Esophagus squamous epithelium (tissue), 5 donors: Measurements from ENCODE around the gene LSM3. TPM values are rescaled to one million over a fixed set of nuclear protein-coding genes. Genes with fewer than 3 reads are reported as not detected.
A peak's percentile ranks its signal among the peaks of the same experiment; 100 is the strongest.

ENCODE experiments used
- DNase-seq: peaks from one replicate; lab custom pipeline; 2025; lab: John Stamatoyannopoulos, UW
- H3K27ac ChIP-seq, 4 donors: fragments of 200-600 bp; sonication (generic); one replicate each; pipeline ENCODE4 v1.5.1; 2016 to 2019; ENCODE audit warnings: mild to moderate bottlenecking in 1 of 4
- H3K27me3 ChIP-seq, 4 donors: fragments of 200-600 bp; sonication (generic); 1 replicate in 3 of 4; 2 replicates in 1 of 4; pipeline versions ENCODE4 v1.5.1 to v1.6.0; 2017 to 2021; ENCODE audit warnings: antibody characterized with exemption in 1 of 4
- H3K36me3 ChIP-seq, 3 donors: fragments of 200-600 bp; sonication (generic); one replicate each; pipeline ENCODE4 v1.5.1; 2016 to 2019
- H3K4me1 ChIP-seq, 3 donors: fragments of 200-600 bp; sonication (generic); one replicate each; pipeline ENCODE4 v1.5.1; 2017 to 2019
- H3K4me3 ChIP-seq, 4 donors: fragments of 200-600 bp; sonication (generic); 1 replicate in 3 of 4; 2 replicates in 1 of 4; pipeline ENCODE4 v1.5.1; 2016 to 2019; ENCODE audit warnings: mild to moderate bottlenecking in 2 of 4, moderate library complexity in 1 of 4
- H3K9me3 ChIP-seq, 3 donors: fragments of 200-600 bp; sonication (generic); one replicate each; pipeline ENCODE4 v1.5.1; 2016 to 2019
- POLR2A ChIP-seq, 4 donors: fragments of 450-650 bp; IDR thresholded peaks; one replicate each; pipeline ENCODE4 v1.6.1; 2017; ENCODE audit warnings: antibody characterized with exemption in 4 of 4, mild to moderate bottlenecking in 4 of 4, moderate library complexity in 3 of 4
- WGBS, 2 donors: methylation state at CpG; one replicate each; pipeline ENCODE4 v1.1.5; 2018; 5-methylcytosine and 5-hydroxymethylcytosine counted together
- intact Hi-C: fragments of 100-400 bp; cut with DNase I; formaldehyde crosslinking; loops from one replicate; pipeline ENCODE4 v1.15.0; 2022
- total RNA-seq, 4 donors: library from RNA; depleted of rRNA; stranded (reverse); fragments of >200 nt; gene quantifications; one replicate each; pipeline ENCODE4 v1.1.0, GENCODE V29; 2016
- TF ChIP-seq, protein P1 (sequence below), 6 experiments: fragments of 450-650 bp in 4 of 6; fragments of 200-600 bp in 2 of 6; sonication (generic) in 2 of 6; IDR thresholded peaks; one replicate each; pipeline ENCODE4 v1.5.1; 2016 to 2019; ENCODE audit warnings: antibody characterized with exemption in 6 of 6, mild to moderate bottlenecking in 4 of 6, moderate library complexity in 4 of 6
- donor health status: DM: yes; HTN: yes; CAD: no.

LSM3 gene
- total RNA-seq, 4 donors from 2014 or later, result 6.3 to 21.5 (median 13.7) TPM

GRCh38 chr3:14201940-14202684, 23.5 kb downstream of the LSM3 start:
- TF ChIP-seq, protein P1, sequence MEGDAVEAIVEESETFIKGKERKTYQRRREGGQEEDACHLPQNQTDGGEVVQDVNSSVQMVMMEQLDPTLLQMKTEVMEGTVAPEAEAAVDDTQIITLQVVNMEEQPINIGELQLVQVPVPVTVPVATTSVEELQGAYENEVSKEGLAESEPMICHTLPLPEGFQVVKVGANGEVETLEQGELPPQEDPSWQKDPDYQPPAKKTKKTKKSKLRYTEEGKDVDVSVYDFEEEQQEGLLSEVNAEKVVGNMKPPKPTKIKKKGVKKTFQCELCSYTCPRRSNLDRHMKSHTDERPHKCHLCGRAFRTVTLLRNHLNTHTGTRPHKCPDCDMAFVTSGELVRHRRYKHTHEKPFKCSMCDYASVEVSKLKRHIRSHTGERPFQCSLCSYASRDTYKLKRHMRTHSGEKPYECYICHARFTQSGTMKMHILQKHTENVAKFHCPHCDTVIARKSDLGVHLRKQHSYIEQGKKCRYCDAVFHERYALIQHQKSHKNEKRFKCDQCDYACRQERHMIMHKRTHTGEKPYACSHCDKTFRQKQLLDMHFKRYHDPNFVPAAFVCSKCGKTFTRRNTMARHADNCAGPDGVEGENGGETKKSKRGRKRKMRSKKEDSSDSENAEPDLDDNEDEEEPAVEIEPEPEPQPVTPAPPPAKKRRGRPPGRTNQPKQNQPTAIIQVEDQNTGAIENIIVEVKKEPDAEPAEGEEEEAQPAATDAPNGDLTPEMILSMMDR (IDR thresholded peaks at IDR 0.05), result no peak
- no peak for TF ChIP-seq POLR2A (IDR thresholded peaks at IDR 0.05)
- DNase-seq, result no peak
- no peaks in the 10 kb centered on the region for H3K9me3 ChIP-seq
- H3K36me3 ChIP-seq, result peaks cover 0 to 19% (median 0%) of the 10 kb centered on the region in 3 donors
- WGBS, 2 donors, result 54 to 71% methylated on average over 5 to 6 of the region's 7 CpGs
- H3K4me3 ChIP-seq, result no peak overlapping the region
- intact Hi-C loops, result loop anchor here (5.0 to 10.0 kb wide), 2 partner anchors 53 to 265 kb away; no protein-coding TSS in a partner anchor
- peaks cover 20 to 72% (median 43%) of the 10 kb centered on the region in 3 donors for H3K4me1 ChIP-seq
- H3K27me3 ChIP-seq, result no peaks in the 10 kb centered on the region
- peak overlapping the region in 3 of 4 donors; percentile 10 to 37 (median 28) for H3K27ac ChIP-seq

DNA sequence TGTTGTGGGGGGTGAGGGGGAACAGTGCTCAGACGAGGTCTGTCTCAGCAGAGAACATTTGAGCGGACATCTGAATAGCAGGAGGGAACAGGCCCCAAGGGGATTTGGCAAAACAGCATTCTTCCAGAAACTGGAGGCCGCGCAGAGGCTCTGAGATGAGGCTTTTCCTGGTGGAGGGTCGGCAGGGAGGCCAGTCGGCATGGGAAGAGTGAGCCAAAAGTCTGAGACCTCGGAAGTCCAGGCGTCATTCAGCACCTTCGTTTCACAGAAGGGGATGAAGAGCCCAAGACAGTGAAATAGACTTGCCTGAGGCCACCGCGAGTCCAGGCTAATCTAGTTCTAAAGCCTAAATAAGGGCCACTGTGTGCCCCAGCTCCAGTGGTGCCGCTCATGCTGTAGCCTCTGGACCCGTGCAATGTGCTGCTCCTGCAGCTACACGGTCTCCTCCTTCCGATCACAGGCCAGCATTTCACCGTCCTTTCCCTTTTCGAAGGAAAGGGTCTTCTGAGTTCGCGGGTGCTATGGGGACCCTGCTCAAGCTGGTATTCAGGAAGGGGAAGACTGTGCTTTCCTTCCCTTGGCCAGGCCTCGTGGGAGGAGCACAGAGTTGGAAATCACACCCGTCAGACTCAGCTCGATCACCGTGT, 24.4 kb downstream of the LSM3 start:
- intact Hi-C loops, result loop anchor here (5.0 to 10.0 kb wide), 2 partner anchors 52 to 264 kb away; no protein-coding TSS in a partner anchor
- Histone ChIP-seq H3K27me3 (no peaks in the 10 kb centered on the region), H3K4me3 (no peak overlapping the region), H3K27ac (peak overlapping the region in 1 of 4 donors; percentile 28), H3K9me3 (no peaks in the 10 kb centered on the region), H3K4me1 (peaks cover 20 to 70% (median 43%) of the 10 kb centered on the region in 3 donors), H3K36me3 (peaks cover 0 to 10% (median 0%) of the 10 kb centered on the region in 3 donors)
- no peak for DNase-seq
- TF ChIP-seq, protein P1 (IDR thresholded peaks at IDR 0.05), result no peak
- no peak for TF ChIP-seq POLR2A (IDR thresholded peaks at IDR 0.05)
- WGBS, 2 donors, result 54 to 70% methylated on average over 16 to 19 of the region's 23 CpGs

- intact Hi-C loops, result loop anchor here (5.0 to 10.0 kb wide), 2 partner anchors 51 to 264 kb away; no protein-coding TSS in a partner anchor
- 21 to 50% methylated on average over 5 to 10 of the region's 10 CpGs for WGBS, 2 donors
- Histone ChIP-seq H3K36me3 (peaks cover 0 to 4% (median 0%) of the 10 kb centered on the region in 3 donors), H3K4me3 (no peak overlapping the region), H3K9me3 (no peaks in the 10 kb centered on the region), H3K4me1 (peaks cover 20 to 65% (median 41%) of the 10 kb centered on the region in 3 donors), H3K27ac (peak overlapping the region in 3 of 4 donors; percentile 2 to 67 (median 66)), H3K27me3 (no peaks in the 10 kb centered on the region)
- no peak for DNase-seq
- TF ChIP-seq POLR2A (IDR thresholded peaks at IDR 0.05), result no peak
- TF ChIP-seq, protein P1 (IDR thresholded peaks at IDR 0.05), result peak; percentile 71 to 93 (median 88)
Measured at GRCh38 chr3:14203521-14204079, 25.0 kb downstream of the LSM3 start.

GRCh38 chr3:14204515-14205284, 26.1 kb downstream of the LSM3 start:
- H3K27ac ChIP-seq, result peak overlapping the region in 3 of 4 donors; percentile 19 to 67 (median 66)
- no peak overlapping the region for H3K4me3 ChIP-seq
- no peak for DNase-seq
- H3K27me3 ChIP-seq, result no peaks in the 10 kb centered on the region
- no peaks in the 10 kb centered on the region for H3K9me3 ChIP-seq
- peaks cover 20 to 54% (median 38%) of the 10 kb centered on the region in 3 donors for H3K4me1 ChIP-seq
- no peaks in the 10 kb centered on the region for H3K36me3 ChIP-seq
- TF ChIP-seq, protein P1 (IDR thresholded peaks at IDR 0.05), result no peak
- no peak for TF ChIP-seq POLR2A (IDR thresholded peaks at IDR 0.05)
- 52 to 67% methylated on average over 9 to 11 of the region's 11 CpGs for WGBS, 2 donors
- intact Hi-C loops, result loop anchor here (5.0 to 10.0 kb wide), 2 partner anchors 50 to 263 kb away; no protein-coding TSS in a partner anchor
